Measurements from ENCODE around the gene MRPL53.
"Not testable (repeated sequence)": the region's sequence is repeated elsewhere in the genome, so short reads cannot be mapped to it uniquely, and the experiment has no call there.

Gene MRPL53

DNA sequence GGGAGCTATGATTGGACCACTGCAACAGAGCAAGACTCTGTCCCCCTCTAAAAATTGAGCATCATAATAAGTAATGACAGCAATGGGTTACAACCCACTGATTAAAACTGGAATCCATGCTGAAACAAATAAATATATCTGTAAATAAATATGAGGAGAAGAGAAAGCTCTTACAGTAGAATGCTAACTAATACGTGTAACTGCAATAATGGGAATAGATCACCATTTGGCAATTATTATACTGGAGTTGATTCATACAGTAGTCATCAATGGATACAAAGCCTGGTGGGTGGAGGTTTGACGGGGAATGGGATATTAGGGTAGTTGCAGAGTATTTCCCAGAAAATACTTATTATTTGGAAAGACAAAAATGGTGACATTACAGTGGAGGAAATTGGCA, 23.7 kb downstream of the MRPL53 start:
- DNase-seq (ENCODE audit: low read depth): no peak

- no peak for DNase-seq (ENCODE audit: low read depth)
These were observed 25.1 kb downstream of the MRPL53 start for GRCh38 chr2:74447230-74447999.

- no peak for DNase-seq (ENCODE audit: low read depth)
These were observed 27.8 kb downstream of the MRPL53 start for GRCh38 chr2:74444498-74445318.

- not testable (repeated sequence) for DNase-seq (ENCODE audit: low read depth)
These were observed 29.8 kb downstream of the MRPL53 start for GRCh38 chr2:74442483-74443297.

- no peak for DNase-seq (ENCODE audit: low read depth)
These were observed 30.6 kb downstream of the MRPL53 start, which contains the start of gene RTKN for GRCh38 chr2:74441690-74442482. RTKN (minus strand) TSS chr2:74441937; CDS start chr2:74441816, 121 bp downstream.

GRCh38 chr2:74441170-74441689, 31.2 kb downstream of the MRPL53 start:
- no peak for DNase-seq (ENCODE audit: low read depth)

DNA sequence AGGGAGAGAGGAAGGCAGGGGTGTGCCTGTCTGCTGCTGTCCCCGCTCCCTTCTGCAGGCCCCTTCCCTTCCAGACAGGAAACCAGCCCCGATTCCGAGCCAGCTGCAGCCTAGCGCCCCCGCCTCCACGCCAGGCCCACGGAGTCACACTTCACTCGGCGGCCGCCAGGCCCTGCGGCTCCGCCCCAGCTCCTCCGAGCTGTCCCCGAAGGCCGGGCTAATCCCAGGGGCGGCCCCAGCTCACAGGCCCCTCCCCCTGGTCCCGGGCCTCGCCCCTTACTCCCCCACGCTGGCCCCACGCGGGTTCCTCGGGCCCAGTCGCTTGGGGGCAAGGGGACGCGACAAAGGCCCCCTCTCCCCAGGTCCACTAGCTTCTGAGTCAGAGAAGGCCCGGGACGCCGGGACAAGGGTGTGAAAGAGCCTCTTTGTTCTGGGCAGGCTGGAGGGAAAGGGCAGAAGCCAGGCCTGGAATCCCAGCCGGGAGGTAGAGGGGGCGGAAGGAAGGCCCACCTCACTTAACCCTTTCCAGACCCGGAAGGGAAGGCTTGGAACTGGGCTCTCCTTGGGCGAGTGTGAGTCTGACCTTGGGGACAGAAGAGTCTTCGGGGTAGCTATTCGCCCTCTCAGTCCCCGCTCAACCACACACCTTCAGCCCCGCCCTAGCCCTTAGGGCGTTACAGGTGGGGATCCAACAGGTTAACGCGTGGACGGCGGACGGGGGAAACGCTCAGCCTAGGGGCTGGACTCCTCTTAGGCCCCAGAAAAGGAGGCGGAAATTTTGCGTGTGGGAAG, 31.9 kb downstream of the MRPL53 start:
- DNase-seq (ENCODE audit: low read depth): no peak

- no peak for DNase-seq (ENCODE audit: low read depth)
These were observed 32.6 kb downstream of the MRPL53 start for GRCh38 chr2:74439803-74440377.

DNA sequence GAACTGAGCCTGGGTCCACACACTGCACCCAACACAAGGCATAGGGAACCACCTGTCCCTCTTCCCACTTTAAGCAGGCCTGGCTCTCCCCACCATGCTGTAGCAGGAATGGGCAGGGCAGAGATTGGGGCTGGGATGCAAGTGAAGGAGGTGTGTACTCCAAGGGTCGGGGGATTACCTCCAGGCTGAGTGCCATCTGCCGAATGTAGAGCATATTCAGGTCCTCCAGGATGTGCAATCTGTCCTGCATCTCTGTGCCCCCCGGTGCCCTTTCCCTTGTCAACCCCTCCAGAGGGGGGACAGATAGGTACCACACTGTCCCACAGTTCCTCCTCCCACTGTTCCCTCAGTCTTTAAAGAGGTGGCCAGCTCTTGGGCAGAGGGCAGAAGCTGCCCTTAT, 33.1 kb downstream of the MRPL53 start:
- no peak for DNase-seq (ENCODE audit: low read depth)

DNA sequence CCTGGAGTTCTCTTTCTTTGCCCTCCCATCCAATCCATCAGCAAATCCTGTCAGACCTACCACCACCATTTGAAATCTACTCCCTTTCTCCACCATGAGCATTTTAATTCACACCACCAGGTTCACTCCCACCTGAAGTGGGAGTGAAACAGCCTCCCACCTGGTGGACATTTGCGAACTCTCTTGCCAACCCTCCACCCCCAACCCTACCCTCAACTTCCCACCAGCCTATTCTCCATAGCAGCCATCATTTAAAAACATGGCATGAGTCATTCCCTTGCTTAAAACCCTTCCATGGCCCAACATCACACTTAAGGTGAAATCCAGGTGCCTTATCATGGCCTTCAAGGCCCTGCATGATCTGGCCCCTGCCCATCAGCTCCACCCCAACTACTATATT, 34.2 kb downstream of the MRPL53 start:
- DNase-seq (ENCODE audit: low read depth): no peak

GRCh38 chr2:74436848-74437695, 35.4 kb downstream of the MRPL53 start:
- no peak for DNase-seq (ENCODE audit: low read depth)

DNA sequence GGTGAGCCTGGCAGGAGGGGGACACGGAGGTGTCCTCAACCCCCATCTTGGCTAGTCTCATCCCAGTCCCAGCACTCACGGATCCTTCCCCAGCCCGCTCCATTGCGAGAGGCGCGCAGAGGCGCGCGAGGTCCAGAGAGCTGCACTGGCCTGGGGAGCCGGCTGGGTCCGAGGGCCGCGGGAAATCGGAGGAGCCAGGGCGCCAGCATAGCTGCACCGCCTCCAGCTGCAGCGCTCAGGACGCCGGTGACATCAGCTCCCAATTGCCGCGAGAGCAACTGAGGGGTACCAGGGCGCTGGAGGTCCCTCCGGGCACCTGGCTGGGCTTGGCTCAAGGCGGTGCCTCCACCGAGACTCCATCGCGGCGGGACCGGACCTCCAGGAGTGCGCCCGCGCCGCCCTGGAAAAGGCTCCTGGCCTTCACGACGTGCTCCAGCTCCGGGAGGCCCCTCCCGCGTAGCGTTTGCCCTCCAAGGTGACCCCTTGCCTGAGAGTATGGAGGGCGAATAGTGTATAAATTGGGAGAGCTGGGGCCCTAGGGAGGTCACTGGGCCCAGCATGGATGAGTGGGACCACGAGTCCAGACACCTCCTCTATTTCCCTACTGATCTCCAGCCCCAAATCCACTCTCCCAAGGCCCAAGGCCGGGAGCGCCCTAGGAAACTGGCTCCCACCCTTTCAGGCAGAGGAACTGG, 36.2 kb downstream of the MRPL53 start:
- DNase-seq (ENCODE audit: low read depth): no peak

DNA sequence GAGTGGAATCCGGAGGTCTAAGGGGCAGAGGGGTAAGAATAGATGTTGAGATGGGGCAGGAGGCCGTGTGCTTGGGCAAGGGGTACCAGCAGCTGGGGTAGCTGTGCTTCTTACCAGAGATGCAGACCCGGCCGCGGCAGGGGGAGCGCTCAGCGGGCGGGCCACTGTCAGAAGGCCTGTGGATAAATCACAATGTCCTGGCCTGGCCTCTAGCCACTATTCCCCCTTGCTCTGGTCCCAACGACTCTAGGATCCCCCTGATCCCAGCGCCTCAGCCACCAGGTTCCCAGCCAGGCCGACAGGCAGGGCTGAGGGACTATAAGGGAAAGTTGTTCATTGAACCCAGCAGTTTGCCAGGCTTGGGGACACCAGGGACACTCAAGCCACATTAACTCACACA, 42.0 kb downstream of the MRPL53 start:
- no peak for DNase-seq (ENCODE audit: low read depth)

DNA sequence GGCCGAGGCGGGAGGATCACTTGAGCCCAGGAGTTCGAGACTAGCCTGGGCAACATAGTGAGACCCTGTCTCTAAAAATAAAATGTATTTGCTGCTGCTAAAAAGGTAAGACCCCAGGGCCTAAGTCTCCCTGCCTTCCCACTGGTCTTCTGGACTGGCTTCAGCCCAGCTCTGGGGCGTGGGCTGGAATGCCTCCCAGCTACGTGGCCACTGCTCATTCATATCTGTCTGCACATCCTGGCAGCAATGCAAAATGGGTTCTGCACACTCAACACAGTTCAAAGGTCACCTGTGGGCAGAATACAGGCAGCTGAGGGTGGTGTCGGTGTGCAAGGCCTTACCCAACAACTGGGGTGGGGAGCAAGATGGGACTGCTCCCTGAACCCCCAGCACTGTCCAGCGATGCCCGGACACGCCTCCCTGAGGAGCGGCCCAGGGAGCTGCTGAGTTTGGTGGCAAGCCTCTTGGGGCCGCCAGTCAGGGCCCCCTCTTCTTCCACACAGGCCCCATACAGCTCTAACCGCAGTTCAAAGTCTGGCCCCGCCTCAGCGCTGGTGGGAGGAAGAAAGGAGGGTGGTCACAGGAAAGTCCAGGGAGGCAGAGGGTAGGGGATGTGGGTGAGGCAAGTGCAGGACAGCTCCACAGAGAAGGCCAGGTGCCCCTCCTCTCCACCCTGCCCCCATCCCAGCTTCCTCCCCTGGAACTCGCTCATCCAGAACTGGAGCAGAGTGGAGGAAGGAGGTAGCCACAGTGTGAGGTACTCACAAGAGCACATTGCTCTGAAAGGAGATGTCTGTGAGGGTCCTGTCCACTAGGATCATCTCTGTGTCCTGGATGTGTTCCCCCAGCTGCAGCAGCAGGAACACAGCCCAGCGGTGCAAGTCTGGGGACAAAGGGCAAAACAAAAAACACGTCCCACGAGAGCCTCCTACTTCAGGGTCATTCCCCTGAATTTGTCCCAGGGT, 42.7 kb downstream of the MRPL53 start:
- DNase-seq (ENCODE audit: low read depth): no peak

- DNase-seq (ENCODE audit: low read depth): no peak
These were observed 43.8 kb downstream of the MRPL53 start for GRCh38 chr2:74428675-74429074.

- DNase-seq (ENCODE audit: low read depth): no peak
These were observed 44.9 kb downstream of the MRPL53 start for GRCh38 chr2:74427551-74427950.

- no peak for DNase-seq (ENCODE audit: low read depth)
These were observed 46.2 kb downstream of the MRPL53 start for GRCh38 chr2:74426181-74426758.

Measured in stimulated activated CD8-positive, alpha-beta memory T cell treated with anti-CD3 and anti-CD28 coated beads, Interleukin-12 subunit alpha, Interleukin-12 subunit beta, amount 100 ng/mL, for 1 hour (primary cell).